Measurements from ENCODE around the gene CLK1.

- no peak for TF ChIP-seq FOSL1 (tag; conservative IDR thresholded peaks at IDR 0.05)
- TF ChIP-seq ZSCAN29 (IDR thresholded peaks at IDR 0.05): no peak
- TF ChIP-seq SUPT5H (IDR thresholded peaks at IDR 0.05): no peak
- TF ChIP-seq NFRKB (IDR thresholded peaks at IDR 0.05; ENCODE audit: low read depth): no peak
- TF ChIP-seq, protein P1, sequence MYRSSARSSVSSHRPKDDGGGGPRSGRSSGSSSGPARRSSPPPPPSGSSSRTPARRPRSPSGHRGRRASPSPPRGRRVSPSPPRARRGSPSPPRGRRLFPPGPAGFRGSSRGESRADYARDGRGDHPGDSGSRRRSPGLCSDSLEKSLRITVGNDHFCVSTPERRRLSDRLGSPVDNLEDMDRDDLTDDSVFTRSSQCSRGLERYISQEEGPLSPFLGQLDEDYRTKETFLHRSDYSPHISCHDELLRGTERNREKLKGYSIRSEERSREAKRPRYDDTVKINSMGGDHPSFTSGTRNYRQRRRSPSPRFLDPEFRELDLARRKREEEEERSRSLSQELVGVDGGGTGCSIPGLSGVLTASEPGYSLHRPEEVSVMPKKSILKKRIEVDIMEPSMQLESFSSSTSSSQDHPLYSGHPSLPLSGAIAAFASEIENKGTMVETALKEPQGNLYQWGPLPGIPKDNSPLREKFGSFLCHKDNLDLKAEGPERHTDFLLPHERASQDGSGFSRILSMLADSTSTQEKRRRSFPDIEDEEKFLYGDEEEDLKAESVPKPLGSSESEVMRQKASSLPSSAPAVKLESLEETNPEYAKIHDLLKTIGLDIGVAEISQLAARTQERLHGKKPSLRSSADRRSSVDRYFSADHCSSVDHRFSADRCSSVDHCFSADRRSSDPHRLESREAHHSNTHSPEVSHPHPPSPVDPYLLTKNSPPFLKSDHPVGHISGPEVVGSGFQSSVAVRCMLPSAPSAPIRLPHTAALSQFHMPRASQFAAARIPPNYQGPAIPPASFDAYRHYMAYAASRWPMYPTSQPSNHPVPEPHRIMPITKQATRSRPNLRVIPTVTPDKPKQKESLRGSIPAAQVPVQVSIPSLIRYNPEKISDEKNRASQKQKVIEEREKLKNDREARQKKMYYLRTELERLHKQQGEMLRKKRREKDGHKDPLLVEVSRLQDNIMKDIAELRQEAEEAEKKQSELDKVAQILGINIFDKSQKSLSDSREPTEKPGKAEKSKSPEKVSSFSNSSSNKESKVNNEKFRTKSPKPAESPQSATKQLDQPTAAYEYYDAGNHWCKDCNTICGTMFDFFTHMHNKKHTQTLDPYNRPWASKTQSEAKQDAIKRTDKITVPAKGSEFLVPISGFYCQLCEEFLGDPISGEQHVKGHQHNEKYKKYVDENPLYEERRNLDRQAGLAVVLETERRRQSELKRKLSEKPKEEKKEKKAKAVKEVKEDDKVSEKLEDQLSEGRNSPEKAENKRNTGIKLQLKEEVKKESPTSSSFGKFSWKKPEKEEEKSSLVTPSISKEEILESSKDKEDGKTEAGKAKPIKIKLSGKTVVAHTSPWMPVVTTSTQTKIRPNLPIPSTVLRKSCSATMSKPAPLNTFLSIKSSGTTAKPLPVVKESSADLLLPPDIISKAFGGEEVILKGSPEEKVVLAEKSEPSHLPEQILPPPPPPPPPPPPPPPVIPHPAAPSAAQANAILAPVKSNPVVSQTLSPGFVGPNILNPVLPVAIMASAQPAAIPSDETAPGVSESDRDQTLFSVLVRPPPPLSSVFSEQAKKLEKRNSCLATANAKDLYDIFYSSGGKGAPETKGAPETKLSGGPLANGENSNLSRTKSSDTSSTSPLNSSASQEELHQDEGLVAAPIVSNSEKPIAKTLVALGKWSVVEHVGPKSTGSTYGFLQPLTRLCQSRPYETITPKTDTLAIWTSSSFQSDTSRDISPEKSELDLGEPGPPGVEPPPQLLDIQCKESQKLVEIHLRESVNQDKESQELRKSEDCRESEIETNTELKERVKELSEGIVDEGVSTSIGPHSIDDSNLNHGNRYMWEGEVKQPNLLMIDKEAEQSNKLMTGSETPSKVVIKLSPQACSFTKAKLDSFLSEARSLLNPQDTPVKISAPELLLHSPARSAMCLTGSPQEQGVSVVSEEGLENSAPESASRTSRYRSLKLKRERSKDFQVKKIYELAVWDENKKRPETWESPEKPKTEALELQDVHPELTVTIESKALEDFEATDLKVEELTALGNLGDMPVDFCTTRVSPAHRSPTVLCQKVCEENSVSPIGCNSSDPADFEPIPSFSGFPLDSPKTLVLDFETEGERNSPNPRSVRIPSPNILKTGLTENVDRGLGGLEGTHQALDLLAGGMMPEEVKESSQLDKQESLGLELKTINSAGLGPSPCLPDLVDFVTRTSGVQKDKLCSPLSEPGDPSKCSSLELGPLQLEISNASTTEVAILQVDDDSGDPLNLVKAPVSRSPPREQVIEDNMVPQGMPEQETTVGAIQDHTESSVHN (IDR thresholded peaks at IDR 0.05; ENCODE audit: borderline replicate concordance in 1 of 2, low read depth in 1 of 2): no peak
- TF ChIP-seq SIX5 (IDR thresholded peaks at IDR 0.05; ENCODE audit: borderline replicate concordance in 1 of 2, insufficient read depth in 1 of 2, low read depth in 1 of 2, low read length in 2 of 2): no peak
- no peak for TF ChIP-seq ATF3 (IDR thresholded peaks at IDR 0.05)
- no peak for TF ChIP-seq ATF3 (CRISPR knock-in tag; conservative IDR thresholded peaks at IDR 0.05)
- no peak for TF ChIP-seq MAX (CRISPR knock-in tag; IDR thresholded peaks at IDR 0.05)
- TF ChIP-seq ZNF79 (CRISPR knock-in tag; IDR thresholded peaks at IDR 0.05; ENCODE audit: low read depth): no peak
- TF ChIP-seq TAF9B (IDR thresholded peaks at IDR 0.05; ENCODE audit: partially characterized antibody): no peak
Measured at GRCh38 chr2:200847269-200847668, 17.2 kb downstream of the CLK1 start.

Measured in K562 (cell line).